GM18498 (cell line): ENCODE data around the gene MITF.

Experiments
- ATAC-seq: cut with Tn5 transposase; IDR thresholded peaks from one replicate; pipeline ENCODE4 v1.9.1; 2021; ENCODE audit warnings: mild to moderate bottlenecking, moderate library complexity; ENCODE audit not compliant: unreplicated experiment

Gene MITF

DNA sequence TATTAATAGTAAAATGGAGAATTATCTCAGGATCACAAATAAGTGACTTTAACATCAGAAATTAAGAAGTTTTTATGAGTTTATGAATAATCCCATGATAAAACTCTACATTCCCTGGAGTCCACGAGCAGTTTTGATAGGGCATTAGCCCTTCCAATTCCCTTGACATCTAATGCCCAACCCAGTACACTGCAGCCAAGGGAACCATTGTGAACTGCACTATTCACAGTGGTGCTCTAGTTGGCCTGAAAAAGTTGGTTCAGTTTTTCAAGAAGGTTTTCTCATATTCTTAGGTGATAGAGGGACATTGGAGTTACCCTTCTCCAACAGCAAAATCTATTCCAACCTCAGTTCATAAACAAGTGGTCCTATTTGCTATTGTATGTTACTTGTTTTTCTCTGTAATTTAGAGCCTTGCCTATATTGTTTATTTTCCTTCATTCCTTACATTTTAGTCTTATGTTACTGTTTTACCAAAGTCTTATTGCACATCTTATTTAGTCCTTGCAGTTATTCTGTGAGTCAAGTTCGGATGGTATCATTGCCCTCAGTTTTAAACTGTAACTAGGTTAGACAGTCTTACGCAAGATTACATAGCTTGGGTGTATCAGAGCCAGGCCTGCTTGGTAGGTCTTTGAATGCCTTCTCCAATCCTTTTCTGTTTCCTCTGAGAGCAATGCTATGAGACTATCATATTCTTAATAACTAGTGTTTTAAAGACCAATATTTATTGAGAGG is 202.3 kb downstream of the MITF start:
- ATAC-seq: no peak

GRCh38 chr3:69944931-69945493 is 205.7 kb downstream of the MITF start:
- ATAC-seq: no peak

- ATAC-seq: no peak
These were observed 209.1 kb downstream of the MITF start for GRCh38 chr3:69948246-69948862.

- ATAC-seq: no peak
These were observed 212.4 kb downstream of the MITF start for GRCh38 chr3:69951616-69952015.

GRCh38 chr3:69959581-69959980 is 220.3 kb downstream of the MITF start:
- no peak for ATAC-seq

- no peak for ATAC-seq
These were observed 222.6 kb downstream of the MITF start for GRCh38 chr3:69961706-69962439.

DNA sequence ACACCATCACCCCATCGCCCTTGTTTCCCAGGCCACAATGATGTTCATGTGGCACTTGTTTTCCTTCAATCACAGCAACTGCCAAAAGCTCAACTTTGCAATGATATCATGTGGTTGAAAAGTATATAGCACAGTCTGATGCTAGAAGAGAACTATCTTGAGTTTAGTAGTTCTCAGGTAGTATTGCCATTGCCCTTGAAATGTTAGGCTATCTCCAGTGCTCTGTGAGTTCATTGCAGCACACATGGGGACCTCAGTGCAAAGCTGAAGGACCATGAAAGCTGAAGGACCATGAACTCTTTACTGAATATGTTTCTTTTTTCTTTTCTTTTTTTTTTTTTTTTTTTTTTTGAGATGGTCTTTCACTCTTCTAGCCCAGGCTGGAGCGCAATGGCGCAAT is 224.4 kb downstream of the MITF start:
- ATAC-seq: no peak

DNA sequence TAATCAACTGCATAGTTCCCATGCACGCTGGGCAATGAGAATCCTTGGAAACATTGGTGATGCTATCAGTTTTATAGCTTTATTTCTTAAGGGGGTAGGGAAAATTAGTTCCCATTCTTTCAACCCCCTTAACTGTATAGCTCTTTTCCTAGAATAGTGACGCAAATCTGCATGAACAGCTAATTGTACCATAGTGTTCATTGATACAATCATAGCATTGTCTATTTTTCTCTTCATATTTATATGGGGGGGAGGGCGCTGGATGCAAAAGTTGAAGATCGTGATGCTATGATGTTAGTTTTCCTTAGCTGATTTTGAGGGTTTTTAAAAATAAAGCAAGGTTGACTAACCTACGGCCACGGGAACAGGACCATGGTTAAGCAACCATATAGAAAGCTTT is 227.9 kb downstream of the MITF start:
- no peak for ATAC-seq

DNA sequence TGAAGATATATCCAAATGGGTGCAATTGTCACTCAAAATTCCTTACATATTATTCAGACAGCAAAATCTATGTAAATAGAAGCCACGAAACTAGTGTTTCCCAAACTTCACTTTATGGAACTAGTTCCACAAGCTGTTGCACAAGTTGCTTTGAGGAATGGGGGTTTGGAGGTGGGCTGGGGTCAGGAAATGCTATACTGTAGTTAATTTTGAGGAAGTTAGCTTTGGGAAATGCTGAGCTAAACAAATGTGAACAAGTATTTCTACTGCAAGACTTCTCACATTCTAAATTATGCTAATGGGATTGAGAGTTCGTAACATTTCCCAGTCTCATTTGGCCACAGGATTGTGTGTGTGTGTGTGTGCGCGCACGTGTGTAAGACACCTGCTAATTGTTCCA is 231.6 kb downstream of the MITF start:
- no peak for ATAC-seq

GRCh38 chr3:69972672-69973071 is 233.4 kb downstream of the MITF start:
- no peak for ATAC-seq

- no peak for ATAC-seq
These were observed 236.8 kb downstream of the MITF start for GRCh38 chr3:69976021-69976420.

DNA sequence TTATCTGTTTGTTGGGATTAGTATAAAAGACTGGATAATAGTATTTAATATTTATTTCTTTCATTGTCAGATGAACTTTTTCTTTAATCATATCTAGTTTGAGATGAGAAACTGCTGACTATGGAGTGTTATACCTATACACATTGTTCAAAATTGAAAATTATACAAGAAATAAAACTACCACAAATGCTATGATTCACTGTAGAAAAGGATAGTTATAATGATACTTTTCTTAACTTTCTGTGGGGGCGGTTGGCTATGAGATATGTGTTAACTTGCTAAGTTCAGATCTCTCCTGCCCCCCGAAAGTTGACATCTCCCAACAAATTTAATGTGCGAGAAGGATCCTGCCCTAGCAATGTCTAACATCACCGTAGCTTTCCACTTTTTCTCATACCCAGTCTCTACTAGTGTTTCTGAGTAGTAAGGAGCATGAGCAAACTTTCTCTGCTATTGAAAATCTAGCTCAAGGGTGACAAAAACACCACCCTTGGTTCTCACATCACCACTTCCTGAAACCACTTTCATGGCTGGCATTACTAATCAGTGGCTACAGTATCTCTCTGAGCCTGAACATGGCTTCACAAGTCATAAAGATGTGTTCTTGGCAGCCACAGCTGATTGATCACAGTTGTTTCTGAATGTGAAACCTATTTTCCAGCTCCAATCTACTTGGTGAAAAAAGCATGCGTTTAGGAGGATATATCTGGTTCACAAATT is 244.4 kb downstream of the MITF start:
- ATAC-seq: no peak

DNA sequence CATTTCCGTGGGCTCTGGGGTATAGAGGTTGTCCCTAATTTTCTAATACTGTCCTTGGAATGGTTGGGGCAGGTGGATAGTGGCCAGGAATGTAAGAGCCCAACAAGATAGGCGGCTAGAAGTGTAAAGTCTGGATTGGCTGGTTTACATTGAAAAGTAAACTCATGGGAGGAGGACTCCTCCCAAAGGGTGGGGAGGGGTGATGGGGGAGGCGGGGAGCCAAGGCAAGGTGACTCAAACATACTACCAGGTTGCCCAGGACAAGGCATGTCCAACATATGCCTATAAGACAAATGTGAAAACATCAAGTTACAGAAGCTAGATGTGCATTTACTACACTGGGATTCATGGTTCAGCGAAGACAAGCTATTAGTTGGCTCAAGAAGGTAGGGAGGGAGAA is 246.0 kb downstream of the MITF start:
- ATAC-seq: no peak

DNA sequence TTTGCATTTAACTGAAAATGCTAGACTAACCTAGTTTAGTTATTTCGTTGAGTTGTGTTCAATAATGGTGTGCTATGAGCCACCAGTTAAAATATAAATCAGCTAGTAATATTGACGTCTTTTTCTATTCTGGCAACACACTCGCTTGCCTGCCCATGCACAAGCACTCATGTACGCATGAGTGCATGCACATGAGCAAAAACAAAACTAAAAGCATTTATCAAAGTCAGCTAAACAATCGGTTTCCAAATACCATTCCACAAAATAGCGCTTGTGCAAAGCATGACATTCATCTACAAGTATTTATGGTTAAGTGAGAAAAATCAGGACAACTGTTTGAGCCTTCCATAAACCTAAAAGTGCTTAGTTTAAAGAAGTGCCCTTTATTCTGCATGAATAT is 247.2 kb downstream of the MITF start:
- ATAC-seq: no peak

DNA sequence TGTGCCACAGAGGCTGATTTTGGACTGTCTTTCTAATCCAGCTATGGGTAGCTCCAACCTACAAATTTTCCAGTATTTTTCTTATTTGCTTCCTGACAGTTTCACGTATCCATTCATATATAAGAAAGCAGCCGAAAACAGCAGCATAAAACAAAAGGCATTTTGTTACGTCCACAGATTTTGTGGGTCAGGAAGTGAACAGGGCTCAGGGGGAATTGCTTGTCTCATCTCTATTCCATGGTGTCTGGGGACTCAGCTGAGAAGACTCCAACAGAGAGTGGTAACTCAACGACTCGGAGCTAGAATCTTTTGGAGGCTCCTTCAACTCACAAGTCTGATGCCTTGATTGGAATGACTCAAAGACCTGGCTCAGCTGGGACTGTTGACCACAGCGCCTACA is 248.6 kb downstream of the MITF start:
- ATAC-seq: no peak

- no peak for ATAC-seq
These were observed 254.5 kb downstream of the MITF start for GRCh38 chr3:69993757-69994156.

- ATAC-seq: no peak
These were observed 255.7 kb downstream of the MITF start for GRCh38 chr3:69994919-69995318.

DNA sequence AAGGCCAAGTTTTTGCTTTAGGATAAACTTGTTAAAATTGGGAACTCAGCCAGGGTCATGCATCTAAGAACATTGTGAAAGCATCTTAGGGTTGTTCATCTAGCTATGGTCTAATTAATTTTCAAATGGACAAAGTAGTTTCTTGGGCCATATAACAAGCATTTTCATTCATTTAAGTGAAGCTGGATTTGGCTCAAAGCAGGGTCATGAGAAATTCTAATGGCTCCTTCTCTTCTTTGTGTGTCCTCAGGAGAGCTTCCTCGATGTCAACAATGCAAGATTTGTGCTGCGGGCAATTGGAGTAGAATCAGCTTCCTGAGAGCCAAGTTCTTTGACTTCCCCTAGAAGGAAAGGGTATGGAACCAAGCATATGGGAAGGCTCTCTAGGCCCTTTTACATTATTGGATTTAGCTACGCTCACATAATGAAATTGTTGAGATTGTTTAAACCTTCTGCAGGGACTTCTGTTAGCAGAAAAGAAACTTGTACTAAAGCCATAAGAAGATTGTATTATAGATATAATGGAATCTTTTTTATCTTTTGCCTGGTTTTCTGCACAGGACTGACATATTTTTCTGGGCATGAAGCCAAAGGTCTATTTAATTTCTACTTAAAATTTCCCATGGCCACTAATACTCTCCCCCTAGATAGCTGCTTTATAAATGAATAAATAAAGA is 258.5 kb downstream of the MITF start:
- no peak for ATAC-seq

DNA sequence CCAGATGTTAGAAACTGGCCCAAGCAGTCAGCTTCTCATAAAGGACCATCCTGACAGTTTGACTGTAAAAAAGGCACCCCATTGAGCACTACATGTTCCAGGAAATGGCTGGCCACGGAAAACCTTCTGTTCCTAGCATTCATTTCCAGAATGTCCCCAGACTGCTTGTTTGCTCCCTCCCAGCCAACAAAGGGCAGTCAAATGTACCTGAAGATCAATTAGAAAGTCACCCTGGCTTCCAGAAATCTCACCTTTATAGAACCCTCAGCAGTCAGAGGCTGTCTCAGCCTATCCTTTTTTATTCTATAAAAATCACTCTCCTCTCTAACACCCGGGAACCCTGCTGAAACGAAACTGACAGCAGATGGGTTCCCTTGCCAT is 259.5 kb downstream of the MITF start:
- no peak for ATAC-seq

DNA sequence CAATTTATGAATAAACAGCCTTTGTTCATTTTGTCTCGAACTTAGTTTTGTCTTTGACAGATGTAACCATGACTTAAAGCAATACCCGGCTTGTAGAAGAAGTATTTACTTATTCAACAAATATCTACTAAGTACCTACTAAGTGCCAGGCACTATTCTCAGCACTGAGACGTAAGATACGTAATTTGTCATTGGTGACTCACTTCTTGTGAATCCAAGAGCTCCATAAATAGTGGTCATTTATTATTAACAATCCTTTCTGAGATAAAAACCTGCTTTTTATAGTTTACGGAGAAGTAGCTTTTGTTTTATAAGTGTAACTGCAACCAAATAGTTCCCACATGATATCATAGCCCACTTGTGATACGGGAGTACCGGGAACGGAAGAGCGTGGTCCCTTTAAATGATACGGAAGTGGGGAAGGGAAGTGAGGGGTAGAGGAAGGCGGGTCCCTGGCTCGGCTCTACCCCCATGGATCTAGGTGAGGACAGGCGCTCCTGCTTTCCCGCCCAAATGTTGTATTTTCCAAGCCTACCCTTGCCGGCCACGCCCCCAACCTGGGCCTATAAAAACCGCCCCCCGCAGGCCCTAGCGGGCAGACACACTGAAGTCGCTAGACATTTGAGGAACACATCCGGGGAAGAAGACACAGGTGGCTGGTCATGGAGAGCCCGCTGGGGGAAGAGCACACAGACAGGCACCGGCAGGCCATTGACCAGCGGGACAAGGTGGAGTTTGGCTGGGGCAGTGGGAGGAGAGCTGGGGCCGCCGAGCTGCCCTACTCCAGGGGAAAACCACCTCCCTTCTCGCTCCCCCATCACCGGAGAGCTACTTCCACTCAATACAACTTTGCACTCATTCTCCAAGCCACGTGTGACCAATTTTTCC is 260.1 kb downstream of the MITF start, which contains the start of gene SAMMSON:
TSS of gene SAMMSON (plus strand) at position 594 of the 888 bp plus-strand sequence.
- no peak for ATAC-seq
